ENCODE data around the gene TBX10.

Gene TBX10

GRCh38 chr11:67630943-67631331 is 8.6 kb downstream of the TBX10 start:
- no peak for DNase-seq (ENCODE audit: low spot score)
- no peak for TF ChIP-seq CTCF (IDR thresholded peaks at IDR 0.05; ENCODE audit: extremely low read depth, missing control alignments)

- peak; percentile 100 for DNase-seq (ENCODE audit: low spot score)
- TF ChIP-seq CTCF (IDR thresholded peaks at IDR 0.05; ENCODE audit: extremely low read depth, missing control alignments), result peak; percentile 60
These were observed 9.2 kb downstream of the TBX10 start for GRCh38 chr11:67630228-67630942.

- DNase-seq (ENCODE audit: low spot score), result peak; percentile 90
- TF ChIP-seq CTCF (IDR thresholded peaks at IDR 0.05; ENCODE audit: extremely low read depth, missing control alignments), result peak; percentile 74
These were observed 10.0 kb downstream of the TBX10 start, which contains the start of gene NUDT8 for GRCh38 chr11:67629386-67630227. TSS of gene NUDT8 (minus strand) at chr11:67629937. CDS start at chr11:67629911, 26 bp downstream.

- no peak for TF ChIP-seq CTCF (IDR thresholded peaks at IDR 0.05; ENCODE audit: extremely low read depth, missing control alignments)
- no peak for DNase-seq (ENCODE audit: low spot score)
These were observed 10.7 kb downstream of the TBX10 start for GRCh38 chr11:67628710-67629385.

GRCh38 chr11:67627812-67628624 is 11.5 kb downstream of the TBX10 start:
- TF ChIP-seq CTCF (IDR thresholded peaks at IDR 0.05; ENCODE audit: extremely low read depth, missing control alignments), result no peak
- DNase-seq (ENCODE audit: low spot score), result no peak

GRCh38 chr11:67627441-67627811 is 12.1 kb downstream of the TBX10 start:
- no peak for TF ChIP-seq CTCF (IDR thresholded peaks at IDR 0.05; ENCODE audit: extremely low read depth, missing control alignments)
- no peak for DNase-seq (ENCODE audit: low spot score)

Measured in GM20000 (cell line).